Measurements from ENCODE around the gene FXYD6. TPM values are rescaled to one million over a fixed set of nuclear protein-coding genes. Genes with fewer than 3 reads are reported as not detected.

The FXYD6 gene
- total RNA-seq, 2 experiments from 2014 or later = not detected

DNA sequence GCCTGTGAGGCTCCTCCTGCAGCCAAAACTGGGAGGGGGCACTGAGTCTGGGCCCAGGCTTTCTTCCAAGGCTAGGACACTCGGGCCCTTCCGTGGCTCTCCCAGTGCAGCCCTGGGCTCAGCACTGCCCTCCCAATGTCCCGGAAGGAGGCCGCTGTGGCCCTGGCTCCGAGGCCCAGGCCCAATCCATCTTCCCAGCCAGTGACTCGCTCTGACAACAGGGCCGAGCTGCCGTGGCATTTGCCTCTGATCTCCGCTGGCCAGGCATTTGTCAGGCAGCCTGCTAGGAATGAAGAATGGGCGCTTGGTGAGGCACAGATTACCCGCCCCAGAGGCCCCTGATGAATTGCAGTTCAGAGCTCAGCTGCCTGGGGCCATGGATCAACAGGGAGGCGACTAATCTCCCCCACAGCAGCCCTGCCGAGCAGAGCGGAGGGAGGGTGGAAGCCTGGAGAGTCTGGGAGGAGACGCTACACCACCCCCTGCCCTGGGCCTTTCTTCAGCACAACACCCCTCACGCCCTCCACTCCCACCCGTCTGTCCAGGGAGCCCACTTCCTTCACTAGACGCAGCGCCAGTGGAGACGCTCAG lies 60.2 kb downstream of the FXYD6 start:
- intact Hi-C loops (cut with micrococcal nuclease; ENCODE audit: unreplicated experiment) = loop anchor here (10.0 kb wide), 2 partner anchors 129 to 359 kb away; partner anchors contain the start of gene SCN2B
- H3K36me3 ChIP-seq (ENCODE audit: insufficient read depth, low read length) = no peaks in the 10 kb centered on the region
- H3K4me1 ChIP-seq (ENCODE audit: insufficient read depth, low read length, poor library complexity, severe bottlenecking) = peaks cover 16% of the 10 kb centered on the region
- CTCF ChIA-PET (ENCODE audit: unreplicated experiment) = no interaction called here
- no peaks in the 10 kb centered on the region for H3K79me2 ChIP-seq (ENCODE audit: insufficient read depth, low read depth, low read length)
- H3K27ac ChIP-seq (ENCODE audit: low read depth, low read length, poor library complexity, severe bottlenecking) = no peak overlapping the region
- DNase-seq (ENCODE audit: low spot score) = no peak
- BruUV-seq (replicated peaks) = no TSS peak
- H4K20me1 ChIP-seq (ENCODE audit: insufficient read depth, low read length) = no peaks in the 10 kb centered on the region; the same call in 1 of the 2 replicates
- no peaks in the 10 kb centered on the region for H3K9me3 ChIP-seq (ENCODE audit: low read length)
- no peak for TF ChIP-seq EZH2phosphoT487 (IDR thresholded peaks at IDR 0.05; ENCODE audit: borderline replicate concordance, low read depth, low read length)
- TF ChIP-seq, protein P1, sequence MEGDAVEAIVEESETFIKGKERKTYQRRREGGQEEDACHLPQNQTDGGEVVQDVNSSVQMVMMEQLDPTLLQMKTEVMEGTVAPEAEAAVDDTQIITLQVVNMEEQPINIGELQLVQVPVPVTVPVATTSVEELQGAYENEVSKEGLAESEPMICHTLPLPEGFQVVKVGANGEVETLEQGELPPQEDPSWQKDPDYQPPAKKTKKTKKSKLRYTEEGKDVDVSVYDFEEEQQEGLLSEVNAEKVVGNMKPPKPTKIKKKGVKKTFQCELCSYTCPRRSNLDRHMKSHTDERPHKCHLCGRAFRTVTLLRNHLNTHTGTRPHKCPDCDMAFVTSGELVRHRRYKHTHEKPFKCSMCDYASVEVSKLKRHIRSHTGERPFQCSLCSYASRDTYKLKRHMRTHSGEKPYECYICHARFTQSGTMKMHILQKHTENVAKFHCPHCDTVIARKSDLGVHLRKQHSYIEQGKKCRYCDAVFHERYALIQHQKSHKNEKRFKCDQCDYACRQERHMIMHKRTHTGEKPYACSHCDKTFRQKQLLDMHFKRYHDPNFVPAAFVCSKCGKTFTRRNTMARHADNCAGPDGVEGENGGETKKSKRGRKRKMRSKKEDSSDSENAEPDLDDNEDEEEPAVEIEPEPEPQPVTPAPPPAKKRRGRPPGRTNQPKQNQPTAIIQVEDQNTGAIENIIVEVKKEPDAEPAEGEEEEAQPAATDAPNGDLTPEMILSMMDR (conservative IDR thresholded peaks at IDR 0.05; ENCODE audit: low read length) = no peak
- POLR2A ChIA-PET = interaction anchor here (1.3 kb wide), 1 partner anchor 8 kb away, joined by 3 read pairs; the partner anchor contains the start of gene FXYD2
- H3K4me2 ChIP-seq (ENCODE audit: low read length) = peak overlapping the region; percentile 63; the same call in 1 of the 2 replicates
- no peak overlapping the region for H2AFZ ChIP-seq (ENCODE audit: low read length)
- no peak overlapping the region for H3K4me3 ChIP-seq (ENCODE audit: low read depth, low read length, poor library complexity, severe bottlenecking)
- H3K9me2 ChIP-seq (ENCODE audit: insufficient read depth, low read length) = no peaks in the 10 kb centered on the region

DNA sequence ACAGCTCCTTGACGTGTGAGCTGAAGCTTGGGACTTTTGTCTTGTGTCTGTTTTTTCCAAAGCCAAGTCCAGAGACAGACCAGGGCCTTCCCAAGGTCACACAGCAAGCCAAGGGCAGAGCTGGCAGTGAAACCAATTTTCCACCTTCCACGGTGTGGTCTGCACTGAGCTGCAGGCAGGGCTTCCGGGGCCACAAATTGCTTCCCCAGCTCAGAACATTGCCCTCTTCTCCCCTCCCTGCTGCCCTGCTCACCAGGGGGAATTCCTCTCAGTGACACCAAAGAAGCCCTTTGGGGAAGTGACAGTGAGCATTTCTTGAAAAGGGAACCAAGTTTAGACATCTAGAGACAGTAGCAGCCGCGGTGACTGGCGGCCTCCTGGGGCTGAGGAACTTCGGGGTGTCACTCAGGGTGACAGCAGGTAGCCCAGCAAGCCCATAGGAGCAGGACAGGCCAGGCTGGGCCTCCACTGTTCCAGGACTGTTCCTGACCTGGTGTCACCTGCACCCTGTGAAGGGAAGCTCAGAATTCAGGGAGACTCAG lies 61.1 kb downstream of the FXYD6 start:
- Histone ChIP-seq H3K4me1 (ENCODE audit: insufficient read depth, low read length, poor library complexity, severe bottlenecking) (peaks cover 16% of the 10 kb centered on the region), H3K9me2 (ENCODE audit: insufficient read depth, low read length) (no peaks in the 10 kb centered on the region), H3K27ac (ENCODE audit: low read depth, low read length, poor library complexity, severe bottlenecking) (no peak overlapping the region), H2AFZ (ENCODE audit: low read length) (no peak overlapping the region), H3K4me3 (ENCODE audit: low read depth, low read length, poor library complexity, severe bottlenecking) (peak overlapping the region; percentile 26), H4K20me1 (ENCODE audit: insufficient read depth, low read length) (no peaks in the 10 kb centered on the region; the same call in 1 of the 2 replicates), H3K9me3 (ENCODE audit: low read length) (no peaks in the 10 kb centered on the region), H3K4me2 (ENCODE audit: low read length) (peak overlapping the region; percentile 63), H3K36me3 (ENCODE audit: insufficient read depth, low read length) (no peaks in the 10 kb centered on the region), H3K79me2 (ENCODE audit: insufficient read depth, low read depth, low read length) (no peaks in the 10 kb centered on the region)
- ChIA-PET POLR2A (interaction anchor here (0.6 to 1.3 kb wide), 2 partner anchors 9 to 149 kb away, joined by 3 read pairs; partner anchors contain the start of gene FXYD2), CTCF (ENCODE audit: unreplicated experiment) (interaction anchor here (0.6 to 1.2 kb wide), 4 partner anchors 9 to 135 kb away, joined by 3 to 4 read pairs (median 3); partner anchors contain the start of gene FXYD2)
- BruUV-seq (replicated peaks) = no TSS peak
- TF ChIP-seq EZH2phosphoT487 (IDR thresholded peaks at IDR 0.05; ENCODE audit: borderline replicate concordance, low read depth, low read length) = no peak
- TF ChIP-seq, protein P1 (conservative IDR thresholded peaks at IDR 0.05; ENCODE audit: low read length) = no peak
- intact Hi-C loops (cut with micrococcal nuclease; ENCODE audit: unreplicated experiment) = loop anchor here (10.0 kb wide), 2 partner anchors 129 to 359 kb away; partner anchors contain the start of gene SCN2B
- peak; percentile 83 for DNase-seq (ENCODE audit: low spot score)

Measured in OCI-LY7 (cell line).